CD14-positive monocyte (primary cell): ENCODE measurements around the gene SCG5. TPM values are rescaled to one million over a fixed set of nuclear protein-coding genes. Genes with fewer than 3 reads are reported as not detected.

Experiments used
- DNase-seq, 3 donors: peaks; one replicate each; pipeline ENCODE4 v3.0.0-alpha.2; 2011 to 2022
- H2AFZ ChIP-seq: 2 replicates; pipeline ENCODE4 v1.6.0; 2012; ENCODE audit warnings: mild to moderate bottlenecking, low read depth, low read length, inconsistent platforms; ENCODE audit not compliant: insufficient read depth, poor library complexity, severe bottlenecking
- H3K27ac ChIP-seq, 2 donors: 1 replicate in 1 of 2; 2 replicates in 1 of 2; pipeline ENCODE4 v1.5.1; 2012 to 2013; ENCODE audit warnings: low read length in 2 of 2, control low read depth in 1 of 2, inconsistent platforms in 1 of 2, low read depth in 1 of 2, mild to moderate bottlenecking in 1 of 2
- H3K27me3 ChIP-seq, 2 donors: one replicate each; pipeline versions ENCODE4 v1.6.0 to v1.6.1; 2011 to 2013; ENCODE audit warnings: low read length in 2 of 2; ENCODE audit not compliant: control insufficient read depth in 2 of 2, insufficient read depth in 2 of 2
- H3K36me3 ChIP-seq, 2 donors: replicated peaks in 1 of 2; 1 replicate in 1 of 2; 2 replicates in 1 of 2; pipeline versions ENCODE4 v1.5.1 to v1.6.1; 2012 to 2013; ENCODE audit warnings: low read length in 2 of 2, control low read depth in 1 of 2, inconsistent platforms in 1 of 2, mild to moderate bottlenecking in 1 of 2; ENCODE audit not compliant: insufficient read depth in 2 of 2, control insufficient read depth in 1 of 2
- H3K4me1 ChIP-seq, 2 donors: 1 replicate in 1 of 2; 2 replicates in 1 of 2; pipeline versions ENCODE4 v1.5.1 to v1.6.1; 2012 to 2013; ENCODE audit warnings: low read length in 2 of 2, control low read depth in 1 of 2, inconsistent platforms in 1 of 2, mild to moderate bottlenecking in 1 of 2, moderate library complexity in 1 of 2; ENCODE audit not compliant: insufficient read depth in 2 of 2, control insufficient read depth in 1 of 2
- H3K4me2 ChIP-seq: replicated peaks from 2 replicates; pipeline ENCODE3; 2012; ENCODE audit warnings: low read length, moderate library complexity, mild to moderate bottlenecking; ENCODE audit not compliant: poor library complexity, severe bottlenecking; ENCODE audit errors: extremely low read depth
- H3K4me3 ChIP-seq, 3 experiments: fragments of 200-600 bp in 1 of 3; sonication (generic) in 1 of 3; replicated peaks in 1 of 3; 1 replicate in 2 of 3; 2 replicates in 1 of 3; pipeline ENCODE4 v1.5.1; 2011 to 2013; ENCODE audit warnings: low read length in 3 of 3, mild to moderate bottlenecking in 3 of 3, control low read depth in 2 of 3, low read depth in 2 of 3, inconsistent platforms in 1 of 3, moderate library complexity in 1 of 3
- H3K79me2 ChIP-seq: 2 replicates; pipeline ENCODE4 v1.6.0; 2012; ENCODE audit warnings: mild to moderate bottlenecking, control low read depth, inconsistent platforms, low read length, moderate library complexity; ENCODE audit not compliant: insufficient read depth
- H3K9ac ChIP-seq: 2 replicates; pipeline ENCODE4 v1.6.0; 2017; ENCODE audit warnings: low read length, mild to moderate bottlenecking; ENCODE audit not compliant: insufficient read depth, poor library complexity, severe bottlenecking
- H3K9me3 ChIP-seq, 2 donors: replicated peaks in 1 of 2; 1 replicate in 1 of 2; 2 replicates in 1 of 2; pipeline versions ENCODE4 v1.5.1 to v1.6.1; 2012 to 2013; ENCODE audit warnings: low read length in 2 of 2, control low read depth in 1 of 2; ENCODE audit not compliant: control insufficient read depth in 1 of 2, insufficient read depth in 1 of 2
- H4K20me1 ChIP-seq: 2 replicates; pipeline ENCODE4 v1.6.0; 2012; ENCODE audit warnings: mild to moderate bottlenecking, low read length, control low read depth, moderate library complexity; ENCODE audit not compliant: insufficient read depth
- H3K27ac Mint-ChIP-seq, 7 donors: one replicate each; pipeline ENCODE4 v1.8.0; 2020; ENCODE audit warnings: mild to moderate bottlenecking in 7 of 7, mixed read lengths in 7 of 7, moderate library complexity in 6 of 7, inconsistent platforms in 2 of 7
- H3K27me3 Mint-ChIP-seq, 3 donors: one replicate each; pipeline ENCODE4 v1.8.0; 2021 to 2022; ENCODE audit warnings: low read depth in 3 of 3, mild to moderate bottlenecking in 3 of 3, mixed read lengths in 3 of 3, moderate library complexity in 3 of 3, inconsistent platforms in 1 of 3
- H3K36me3 Mint-ChIP-seq, 2 donors: one replicate each; pipeline ENCODE4 v1.8.0; 2020; ENCODE audit warnings: mixed read lengths in 2 of 2, inconsistent platforms in 1 of 2, mild to moderate bottlenecking in 1 of 2
- H3K4me1 Mint-ChIP-seq: one replicate; pipeline ENCODE4 v1.8.0; 2020; ENCODE audit warnings: mild to moderate bottlenecking, mixed read lengths
- H3K4me3 Mint-ChIP-seq, 2 donors: one replicate each; pipeline ENCODE4 v1.8.0; 2020; ENCODE audit warnings: mild to moderate bottlenecking in 2 of 2, mixed read lengths in 2 of 2, moderate library complexity in 1 of 2
- H3K9me3 Mint-ChIP-seq, 7 donors: one replicate each; pipeline ENCODE4 v1.8.0; 2020 to 2022; ENCODE audit warnings: mixed read lengths in 7 of 7, mild to moderate bottlenecking in 6 of 7, moderate library complexity in 6 of 7, inconsistent platforms in 2 of 7
- WGBS: methylation state at CpG from one replicate; pipeline ENCODE4 v1.1.5; 2013; ENCODE audit warnings: missing lambda C conversion rate; ENCODE audit not compliant: insufficient coverage; 5-methylcytosine and 5-hydroxymethylcytosine counted together
- intact Hi-C, 2 donors: fragments of 100-400 bp; cut with micrococcal nuclease; formaldehyde crosslinking; loops; one replicate each; pipeline versions ENCODE4 v1.15.0 to v1.15.1; 2023
- polyA plus RNA-seq, 3 donors: library from polyadenylated mRNA; depleted of rRNA in 1 of 3; unstranded in 2 of 3; stranded (reverse) in 1 of 3; fragments of 300-500 nt in 2 of 3; fragments of >200 nt in 1 of 3; fragmentation: Illumina TruSeq in 2 of 3; gene quantifications; 1 replicate in 2 of 3; 2 replicates in 1 of 3; pipeline ENCODE4 v1.2.3, GENCODE V29; 2012 to 2021
- TF ChIP-seq, protein P1 (sequence below): fragments of 200-600 bp; IDR thresholded peaks from one replicate; pipeline ENCODE4 v1.8.0; 2022; ENCODE audit warnings: antibody characterized with exemption, mild to moderate bottlenecking

Gene SCG5
- polyA plus RNA-seq, 3 donors, result not detected

DNA sequence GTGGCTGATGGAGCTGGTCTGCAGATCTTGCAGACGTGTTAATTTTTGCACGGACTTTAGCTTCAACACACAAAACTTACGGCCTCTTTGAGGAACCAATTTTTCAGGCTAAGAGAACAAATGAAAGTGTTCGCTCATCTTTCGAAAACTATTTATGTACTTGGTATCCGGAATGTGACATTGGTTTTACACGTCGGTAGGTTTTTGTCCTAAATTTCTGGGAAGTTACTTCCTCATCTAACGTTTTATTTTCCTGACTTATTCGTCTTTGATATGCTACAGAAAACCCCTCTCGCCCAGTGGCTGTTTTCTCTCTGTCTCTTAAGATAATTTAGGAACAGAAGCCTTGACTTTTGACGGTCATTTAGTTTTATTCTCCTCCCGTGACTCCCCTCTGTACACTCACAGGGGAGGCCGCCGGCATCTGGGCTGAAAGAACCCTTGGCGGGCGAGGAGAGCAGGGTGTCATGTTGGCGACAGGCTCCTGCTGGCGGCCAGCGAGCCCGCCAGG, 75.5 kb downstream of the SCG5 start:
- Mint-ChIP-seq H3K27me3 (peaks cover 79 to 92% (median 84%) of the 10 kb centered on the region in 3 donors), H3K9me3 (peaks cover 0 to 12% (median 6%) of the 10 kb centered on the region in 7 donors), H3K4me3 (peak overlapping the region; percentile 52 to 85), H3K36me3 (peaks cover 0 to 4% of the 10 kb centered on the region in 2 donors), H3K4me1 (peaks cover 25% of the 10 kb centered on the region), H3K27ac (peak overlapping the region in 1 of 7 donors; percentile 30)
- Histone ChIP-seq H3K9ac (no peak overlapping the region), H3K4me1 (peaks cover 22 to 30% of the 10 kb centered on the region in 2 donors), H3K27me3 (peaks cover 86 to 90% of the 10 kb centered on the region in 2 donors), H3K4me2 (peak overlapping the region; percentile 68), H2AFZ (peak overlapping the region; percentile 0), H3K4me3 (peak overlapping the region in 2 of 3 experiments; percentile 39 to 57), H3K79me2 (no peaks in the 10 kb centered on the region), H3K27ac (no peak overlapping the region), H4K20me1 (no peaks in the 10 kb centered on the region), H3K36me3 (no peaks in the 10 kb centered on the region), H3K9me3 (peaks cover 3 to 23% of the 10 kb centered on the region in 2 donors)
- WGBS, result 5% methylated on average over 6 of the region's 21 CpGs
- TF ChIP-seq, protein P1, sequence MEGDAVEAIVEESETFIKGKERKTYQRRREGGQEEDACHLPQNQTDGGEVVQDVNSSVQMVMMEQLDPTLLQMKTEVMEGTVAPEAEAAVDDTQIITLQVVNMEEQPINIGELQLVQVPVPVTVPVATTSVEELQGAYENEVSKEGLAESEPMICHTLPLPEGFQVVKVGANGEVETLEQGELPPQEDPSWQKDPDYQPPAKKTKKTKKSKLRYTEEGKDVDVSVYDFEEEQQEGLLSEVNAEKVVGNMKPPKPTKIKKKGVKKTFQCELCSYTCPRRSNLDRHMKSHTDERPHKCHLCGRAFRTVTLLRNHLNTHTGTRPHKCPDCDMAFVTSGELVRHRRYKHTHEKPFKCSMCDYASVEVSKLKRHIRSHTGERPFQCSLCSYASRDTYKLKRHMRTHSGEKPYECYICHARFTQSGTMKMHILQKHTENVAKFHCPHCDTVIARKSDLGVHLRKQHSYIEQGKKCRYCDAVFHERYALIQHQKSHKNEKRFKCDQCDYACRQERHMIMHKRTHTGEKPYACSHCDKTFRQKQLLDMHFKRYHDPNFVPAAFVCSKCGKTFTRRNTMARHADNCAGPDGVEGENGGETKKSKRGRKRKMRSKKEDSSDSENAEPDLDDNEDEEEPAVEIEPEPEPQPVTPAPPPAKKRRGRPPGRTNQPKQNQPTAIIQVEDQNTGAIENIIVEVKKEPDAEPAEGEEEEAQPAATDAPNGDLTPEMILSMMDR, result no peak
- intact Hi-C loops, result no loop called here
- peak in 1 of 3 donors; percentile 1 for DNase-seq

- Histone ChIP-seq H3K36me3 (no peaks in the 10 kb centered on the region), H3K4me1 (peaks cover 22 to 30% of the 10 kb centered on the region in 2 donors), H3K4me3 (peak within 1 kb of the TSS in 2 of 3 experiments; percentile 39 to 57), H3K9me3 (peaks cover 3 to 23% of the 10 kb centered on the region in 2 donors), H3K27ac (no peak within 1 kb of the TSS), H3K9ac (no peak within 1 kb of the TSS), H3K79me2 (no peaks in the 10 kb centered on the region), H3K4me2 (peak within 1 kb of the TSS; percentile 68), H3K27me3 (peaks cover 85 to 91% of the 10 kb centered on the region in 2 donors), H4K20me1 (no peaks in the 10 kb centered on the region), H2AFZ (peak within 1 kb of the TSS; percentile 42)
- peak within 1 kb of the TSS in 1 of 7 donors; percentile 46 for H3K27ac Mint-ChIP-seq
- no peak for DNase-seq
- WGBS, result 2% methylated on average over 82 of the region's 99 CpGs
- peaks cover 80 to 92% (median 82%) of the 10 kb centered on the region in 3 donors for H3K27me3 Mint-ChIP-seq
- H3K4me1 Mint-ChIP-seq, result peaks cover 25% of the 10 kb centered on the region
- intact Hi-C loops, result no loop called here
- TF ChIP-seq, protein P1, result no peak
- peaks cover 0 to 12% (median 6%) of the 10 kb centered on the region in 7 donors for H3K9me3 Mint-ChIP-seq
- peaks cover 0 to 4% of the 10 kb centered on the region in 2 donors for H3K36me3 Mint-ChIP-seq
- H3K4me3 Mint-ChIP-seq, result peak within 1 kb of the TSS; percentile 52 to 85
Observed at GRCh38 chr15:32717426-32718226, 76.1 kb downstream of the SCG5 start, which contains the start of gene GREM1. GREM1 (plus strand) TSS chr15:32718004; CDS start chr15:32730691, 12,687 bp downstream.
